Testis (tissue), 3 donors: Measurements from ENCODE around the gene NECAP2. TPM values are rescaled to one million over a fixed set of nuclear protein-coding genes. Genes with fewer than 3 reads are reported as not detected.
A peak's percentile ranks its signal among the peaks of the same experiment; 100 is the strongest.
"Not testable (repeated sequence)": the region's sequence is repeated elsewhere in the genome, so short reads cannot be mapped to it uniquely, and the experiment has no call there.

Experiments
- DNase-seq: peaks from one replicate; pipeline ENCODE4 v3.0.0-alpha.2; 2019
- H3K27ac ChIP-seq, 2 donors: fragments of 200-600 bp; sonication (generic); one replicate each; pipeline ENCODE4 v1.5.1; 2019
- H3K27me3 ChIP-seq: fragments of 200-600 bp; sonication (generic); one replicate; pipeline ENCODE4 v1.5.1; 2019
- H3K36me3 ChIP-seq: fragments of 200-600 bp; sonication (generic); one replicate; pipeline ENCODE4 v1.5.1; 2017; ENCODE audit warnings: low read depth; ENCODE audit errors: missing control alignments
- H3K4me1 ChIP-seq: fragments of 200-600 bp; sonication (generic); one replicate; pipeline ENCODE4 v1.5.1; 2019
- H3K4me3 ChIP-seq, 2 donors: fragments of 200-600 bp; sonication (generic); one replicate each; pipeline ENCODE4 v1.5.1; 2017 to 2019
- H3K9me3 ChIP-seq: fragments of 200-600 bp; sonication (generic); one replicate; pipeline ENCODE4 v1.5.1; 2017
- POLR2A ChIP-seq: fragments of 450-650 bp; IDR thresholded peaks from one replicate; pipeline ENCODE4 v1.6.1; 2017; ENCODE audit warnings: antibody characterized with exemption, mild to moderate bottlenecking, moderate library complexity
- WGBS, 2 donors: methylation state at CpG; one replicate each; pipeline ENCODE4 v1.1.5; 2018; 5-methylcytosine and 5-hydroxymethylcytosine counted together
- intact Hi-C: fragments of 100-400 bp; cut with DNase I; formaldehyde crosslinking; loops from one replicate; pipeline ENCODE4 v1.15.1; 2023; ENCODE audit warnings: low total_unique reads
- polyA plus RNA-seq: library from polyadenylated mRNA; stranded (reverse); fragments of 350-450 nt; fragmentation: Illumina TruSeq; extraction: RNeasy Lipid Tissue Mini Kit (QIAGEN cat#74804); gene quantifications from one replicate; pipeline ENCODE4 v1.2.3, GENCODE V29; 2014; ENCODE audit warnings: low read depth, low replicate concordance; ENCODE audit not compliant: insufficient read depth
- total RNA-seq, 2 donors: library from RNA; depleted of rRNA; stranded (reverse); fragments of >200 nt; gene quantifications; one replicate each; pipeline ENCODE4 v1.2.3, GENCODE V29; 2016
- TF ChIP-seq, protein P1 (sequence below), 3 experiments: fragments of 450-650 bp in 2 of 3; fragments of 200-600 bp in 1 of 3; sonication (generic) in 1 of 3; IDR thresholded peaks; one replicate each; pipeline ENCODE4 v1.5.1; 2016 to 2019; ENCODE audit warnings: antibody characterized with exemption in 3 of 3, mild to moderate bottlenecking in 2 of 3, moderate library complexity in 1 of 3

The NECAP2 gene
- total and polyA plus RNA-seq, 3 donors from 2014 or later = 88.2 to 113 (median 96.8) TPM

DNA sequence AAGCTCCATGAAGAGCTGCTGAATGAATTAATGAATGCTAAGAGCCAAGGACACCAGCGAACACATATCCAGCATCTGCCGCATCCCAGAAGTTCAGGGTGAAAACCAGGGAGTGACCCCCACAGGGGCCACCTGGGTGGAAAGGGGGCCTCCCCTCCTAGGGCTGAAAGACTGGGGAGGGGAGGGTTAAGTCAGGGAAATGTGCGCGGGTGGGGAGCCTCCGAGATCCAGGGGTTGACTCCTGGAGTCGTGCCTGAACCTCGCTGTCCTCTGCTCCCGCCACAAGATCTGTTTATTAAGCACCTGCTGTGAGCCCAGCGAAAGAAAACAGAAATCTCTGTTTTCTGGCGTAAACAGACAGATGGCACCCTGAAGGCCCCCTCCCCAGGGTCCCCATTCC is 57.5 kb downstream of the NECAP2 start:
- Histone ChIP-seq H3K27ac (peak overlapping the region; percentile 24 to 72), H3K4me3 (peak overlapping the region; percentile 74 to 77)
- H3K9me3 ChIP-seq, DNase-seq, H3K36me3 ChIP-seq, H3K27me3 ChIP-seq, H3K4me1 ChIP-seq, intact Hi-C loops: not testable (repeated sequence)
- 19 to 33% methylated on average over 4 to 10 of the region's 10 CpGs for WGBS, 2 donors

GRCh38 chr1:16498573-16499413 is 58.3 kb downstream of the NECAP2 start:
- intact Hi-C loops = no loop called here
- peak; percentile 93 for DNase-seq
- no peak for TF ChIP-seq POLR2A
- TF ChIP-seq, protein P1, sequence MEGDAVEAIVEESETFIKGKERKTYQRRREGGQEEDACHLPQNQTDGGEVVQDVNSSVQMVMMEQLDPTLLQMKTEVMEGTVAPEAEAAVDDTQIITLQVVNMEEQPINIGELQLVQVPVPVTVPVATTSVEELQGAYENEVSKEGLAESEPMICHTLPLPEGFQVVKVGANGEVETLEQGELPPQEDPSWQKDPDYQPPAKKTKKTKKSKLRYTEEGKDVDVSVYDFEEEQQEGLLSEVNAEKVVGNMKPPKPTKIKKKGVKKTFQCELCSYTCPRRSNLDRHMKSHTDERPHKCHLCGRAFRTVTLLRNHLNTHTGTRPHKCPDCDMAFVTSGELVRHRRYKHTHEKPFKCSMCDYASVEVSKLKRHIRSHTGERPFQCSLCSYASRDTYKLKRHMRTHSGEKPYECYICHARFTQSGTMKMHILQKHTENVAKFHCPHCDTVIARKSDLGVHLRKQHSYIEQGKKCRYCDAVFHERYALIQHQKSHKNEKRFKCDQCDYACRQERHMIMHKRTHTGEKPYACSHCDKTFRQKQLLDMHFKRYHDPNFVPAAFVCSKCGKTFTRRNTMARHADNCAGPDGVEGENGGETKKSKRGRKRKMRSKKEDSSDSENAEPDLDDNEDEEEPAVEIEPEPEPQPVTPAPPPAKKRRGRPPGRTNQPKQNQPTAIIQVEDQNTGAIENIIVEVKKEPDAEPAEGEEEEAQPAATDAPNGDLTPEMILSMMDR (IDR thresholded peaks at IDR 0.05) = no peak
- Histone ChIP-seq H3K36me3 (no peaks in the 10 kb centered on the region), H3K27ac (peak overlapping the region; percentile 72 to 82), H3K4me1 (no peaks in the 10 kb centered on the region), H3K27me3 (no peaks in the 10 kb centered on the region), H3K9me3 (no peaks in the 10 kb centered on the region), H3K4me3 (peak overlapping the region; percentile 74 to 77)
- WGBS, 2 donors = 0% methylated on average over 6 to 31 of the region's 108 CpGs

DNA sequence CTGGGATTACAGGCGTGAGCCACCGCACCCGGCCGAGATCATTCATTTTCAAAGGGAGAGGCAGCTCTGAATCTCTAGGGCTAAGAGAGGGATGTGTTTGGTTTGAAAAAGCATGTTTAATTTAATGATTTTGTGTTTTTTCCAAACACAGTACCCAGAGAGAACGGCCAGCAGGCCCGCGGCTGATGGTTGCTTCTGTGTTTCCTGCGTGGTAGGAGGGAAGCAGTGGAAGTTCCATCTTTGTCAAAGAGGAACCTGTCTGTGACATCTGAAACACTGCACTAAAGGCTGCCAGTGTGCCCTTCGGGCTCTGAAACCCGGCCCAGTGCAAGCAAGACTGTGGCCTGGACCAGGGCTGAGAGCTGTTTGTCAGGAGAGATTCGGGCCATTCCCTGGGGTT is 59.9 kb downstream of the NECAP2 start:
- H3K36me3 ChIP-seq, H3K4me3 ChIP-seq, DNase-seq, H3K27me3 ChIP-seq, H3K27ac ChIP-seq, intact Hi-C loops, H3K4me1 ChIP-seq, H3K9me3 ChIP-seq: not testable (repeated sequence)
- WGBS, 2 donors = 63 to 80% methylated on average over 9 to 11 of the region's 11 CpGs

GRCh38 chr1:16500975-16501374 is 60.5 kb downstream of the NECAP2 start:
- H3K36me3 ChIP-seq, intact Hi-C loops, H3K4me1 ChIP-seq, H3K27ac ChIP-seq, H3K27me3 ChIP-seq, DNase-seq, H3K4me3 ChIP-seq, H3K9me3 ChIP-seq: not testable (repeated sequence)
- 87 to 92% methylated on average over 5 of the region's 5 CpGs for WGBS, 2 donors

GRCh38 chr1:16501446-16501845 is 60.9 kb downstream of the NECAP2 start:
- H3K9me3 ChIP-seq = not testable (repeated sequence)

GRCh38 chr1:16503494-16503893 is 63.0 kb downstream of the NECAP2 start:
- H3K9me3 ChIP-seq = no peaks in the 10 kb centered on the region
- WGBS, 2 donors = 82 to 83% methylated on average over 2 of the region's 2 CpGs
- intact Hi-C loops = no loop called here
- H3K4me1 ChIP-seq = no peaks in the 10 kb centered on the region
- H3K36me3 ChIP-seq = no peaks in the 10 kb centered on the region
- DNase-seq = no peak
- no peaks in the 10 kb centered on the region for H3K27me3 ChIP-seq
- H3K27ac ChIP-seq = no peak overlapping the region
- TF ChIP-seq, protein P1 (IDR thresholded peaks at IDR 0.05) = no peak
- no peak for TF ChIP-seq POLR2A
- H3K4me3 ChIP-seq = no peak overlapping the region

More at GRCh38 chr1:16501446-16501845, 60.9 kb downstream of the NECAP2 start:
- H3K27me3 ChIP-seq, H3K27ac ChIP-seq, DNase-seq, intact Hi-C loops, H3K36me3 ChIP-seq, H3K4me1 ChIP-seq, H3K4me3 ChIP-seq: not testable (repeated sequence)
- WGBS, 2 donors = 74 to 84% methylated on average over 5 to 8 of the region's 8 CpGs

GRCh38 chr1:16505870-16506269 is 65.3 kb downstream of the NECAP2 start:
- H3K9me3 ChIP-seq, H3K36me3 ChIP-seq, H3K27ac ChIP-seq, H3K27me3 ChIP-seq, intact Hi-C loops, DNase-seq, H3K4me1 ChIP-seq, H3K4me3 ChIP-seq: not testable (repeated sequence)
- WGBS, 2 donors = 86 to 91% methylated on average over 2 of the region's 2 CpGs

DNA sequence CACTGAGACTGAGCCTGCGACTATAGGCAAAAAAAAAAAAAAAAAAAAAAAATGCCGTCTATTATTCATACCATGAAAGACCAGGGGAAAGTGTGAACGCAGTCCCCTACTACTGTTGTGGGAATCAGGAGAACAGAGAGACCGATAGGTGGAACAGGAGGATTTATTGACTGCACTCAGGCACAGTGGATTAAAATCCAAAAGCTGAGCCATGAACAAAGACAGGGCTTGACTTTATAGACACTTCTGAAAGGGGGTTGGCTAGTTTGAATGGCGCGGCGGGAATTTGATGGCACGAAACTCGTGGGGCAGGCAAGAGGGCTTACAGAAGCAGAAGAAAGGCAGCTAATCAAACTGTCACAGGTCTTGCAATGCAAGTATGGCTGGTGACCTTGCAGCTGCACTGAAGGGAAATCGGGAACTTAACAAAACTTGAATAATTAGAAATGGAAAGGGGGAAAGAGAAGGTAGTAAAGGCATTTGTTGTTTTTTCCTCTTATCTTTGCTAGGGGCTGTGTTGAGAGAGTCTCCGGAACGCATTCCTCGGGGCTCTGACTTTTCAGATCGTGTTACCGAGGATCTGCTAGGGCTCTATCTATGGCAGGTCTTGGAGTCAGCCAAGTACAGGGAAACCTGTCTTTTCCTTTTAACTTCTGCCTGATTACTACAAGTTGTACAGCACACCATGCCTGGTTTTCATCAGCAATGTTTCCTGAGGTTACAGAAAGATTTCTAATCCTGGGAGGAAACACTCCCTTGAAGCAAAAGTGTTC is 66.0 kb downstream of the NECAP2 start:
- 69 to 70% methylated on average over 15 of the region's 15 CpGs for WGBS, 2 donors
- H3K4me1 ChIP-seq, H3K4me3 ChIP-seq, H3K27ac ChIP-seq, DNase-seq, H3K27me3 ChIP-seq, H3K9me3 ChIP-seq, intact Hi-C loops, H3K36me3 ChIP-seq: not testable (repeated sequence)

DNA sequence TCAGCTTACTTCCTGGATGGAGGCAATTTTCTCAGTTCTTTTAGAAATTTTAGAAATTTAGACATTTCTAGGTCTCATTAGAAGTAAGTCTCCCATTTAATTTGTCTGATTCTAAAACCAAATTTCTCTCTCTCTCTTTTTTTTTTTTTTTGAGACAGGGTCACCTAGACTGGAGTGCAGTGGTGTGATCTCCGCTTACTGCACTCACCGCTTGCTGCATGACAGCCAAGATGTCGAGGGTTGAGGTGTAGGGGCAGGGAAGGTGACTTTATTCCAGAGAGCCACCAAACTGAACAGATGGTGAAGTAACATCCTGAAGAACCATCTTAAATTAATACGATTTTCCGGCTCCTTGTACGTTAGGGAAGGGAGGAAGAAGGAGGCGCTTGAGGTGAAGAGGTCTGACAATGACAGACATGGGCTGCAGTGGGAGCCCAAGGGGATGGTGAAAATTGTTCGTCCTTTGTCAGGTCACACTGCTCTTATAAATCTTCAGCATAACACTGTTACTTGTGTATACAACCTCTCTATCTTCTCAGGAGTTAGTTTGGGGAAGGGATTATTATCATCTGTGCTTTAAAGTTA is 68.4 kb downstream of the NECAP2 start:
- DNase-seq, intact Hi-C loops, H3K4me1 ChIP-seq, H3K27ac ChIP-seq, H3K27me3 ChIP-seq, H3K36me3 ChIP-seq, H3K4me3 ChIP-seq, H3K9me3 ChIP-seq: not testable (repeated sequence)
- 85 to 86% methylated on average over 8 of the region's 8 CpGs for WGBS, 2 donors
